ACHN (cell line): ENCODE results near the gene RAB38.
A peak's percentile ranks its signal among the peaks of the same experiment; 100 is the strongest.

ENCODE experiments used
- DNase-seq: peaks from one replicate; pipeline ENCODE4 v3.0.0-alpha.2; 2015
- in situ Hi-C: cut with HindIII; loops from 2 replicates; pipeline ENCODE4 v1.10.0; 2017; ENCODE audit warnings: low sequenced_read_pairs, low pct_ligation_motif_present, low pct_unique_long_range_greater_than_20kb

The RAB38 gene

GRCh38 chr11:88175569-88176075, 379 bp upstream of the RAB38 start:
- in situ Hi-C loops: no loop called here

GRCh38 chr11:88173956-88174355, 1.3 kb downstream of the RAB38 start:
- in situ Hi-C loops: no loop called here
- DNase-seq: no peak

More at GRCh38 chr11:88175569-88176075, 379 bp upstream of the RAB38 start:
- peak; percentile 39 for DNase-seq

- in situ Hi-C loops: no loop called here
- no peak for DNase-seq
These were observed 3.3 kb downstream of the RAB38 start for GRCh38 chr11:88171982-88172381.

GRCh38 chr11:88170673-88171072, 4.6 kb downstream of the RAB38 start:
- DNase-seq: no peak
- in situ Hi-C loops: no loop called here

DNA sequence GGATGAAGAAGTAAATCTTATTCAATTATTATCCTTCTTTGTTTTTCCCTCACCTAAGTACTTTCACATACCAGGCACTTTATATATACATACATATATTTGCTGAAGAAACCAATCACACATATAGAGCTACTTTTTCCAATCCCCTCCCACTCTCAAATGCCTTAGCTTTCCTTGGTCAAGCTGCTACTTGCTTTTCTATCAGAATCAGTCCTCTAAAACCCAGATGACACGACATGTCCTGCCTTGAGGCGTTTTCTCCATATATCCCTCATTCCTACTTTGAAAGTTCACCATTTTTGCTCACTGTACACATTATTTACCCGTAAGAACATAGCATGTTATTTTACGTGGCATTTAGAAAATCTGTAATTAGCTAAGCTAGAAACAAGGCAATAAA, 5.4 kb downstream of the RAB38 start:
- in situ Hi-C loops: no loop called here
- no peak for DNase-seq

DNA sequence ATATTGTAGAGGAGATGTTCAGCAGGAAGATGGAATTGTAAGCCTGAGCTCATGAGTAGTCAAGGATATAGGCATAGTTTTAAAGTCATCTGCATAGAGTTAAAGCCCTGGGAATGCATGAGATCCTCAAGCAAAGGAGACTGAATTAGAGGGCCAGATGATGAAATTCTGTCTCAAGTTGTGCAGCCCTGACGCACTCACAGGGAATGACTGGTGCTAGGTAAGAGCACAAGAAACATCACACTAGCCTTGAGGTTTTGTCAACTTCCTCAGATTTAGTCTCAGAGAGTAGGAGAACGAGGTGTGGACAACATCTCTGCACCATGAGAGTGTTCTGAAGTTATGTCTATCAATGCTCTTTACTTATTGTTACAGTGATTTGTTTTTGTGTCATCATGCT, 5.8 kb downstream of the RAB38 start:
- DNase-seq: no peak
- in situ Hi-C loops: no loop called here

DNA sequence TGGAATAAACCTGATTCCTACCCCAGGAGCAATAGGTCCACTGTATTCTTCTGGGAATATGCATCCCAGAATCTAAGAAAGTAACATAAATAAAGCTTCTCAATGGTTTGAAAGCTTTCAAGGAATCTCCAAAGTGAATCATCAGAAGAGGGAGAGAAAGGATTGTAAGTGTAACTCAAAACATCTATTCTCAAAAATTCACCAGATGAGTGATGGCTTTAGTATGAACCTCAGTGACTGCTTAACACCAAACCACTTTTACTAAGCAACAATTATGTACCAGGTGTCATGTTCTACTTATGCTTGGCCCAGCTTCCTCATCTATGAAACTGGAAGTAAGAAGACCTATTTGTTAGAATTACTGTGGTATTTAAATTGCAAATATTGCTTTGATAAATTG, 7.4 kb downstream of the RAB38 start:
- in situ Hi-C loops: no loop called here
- DNase-seq: no peak

DNA sequence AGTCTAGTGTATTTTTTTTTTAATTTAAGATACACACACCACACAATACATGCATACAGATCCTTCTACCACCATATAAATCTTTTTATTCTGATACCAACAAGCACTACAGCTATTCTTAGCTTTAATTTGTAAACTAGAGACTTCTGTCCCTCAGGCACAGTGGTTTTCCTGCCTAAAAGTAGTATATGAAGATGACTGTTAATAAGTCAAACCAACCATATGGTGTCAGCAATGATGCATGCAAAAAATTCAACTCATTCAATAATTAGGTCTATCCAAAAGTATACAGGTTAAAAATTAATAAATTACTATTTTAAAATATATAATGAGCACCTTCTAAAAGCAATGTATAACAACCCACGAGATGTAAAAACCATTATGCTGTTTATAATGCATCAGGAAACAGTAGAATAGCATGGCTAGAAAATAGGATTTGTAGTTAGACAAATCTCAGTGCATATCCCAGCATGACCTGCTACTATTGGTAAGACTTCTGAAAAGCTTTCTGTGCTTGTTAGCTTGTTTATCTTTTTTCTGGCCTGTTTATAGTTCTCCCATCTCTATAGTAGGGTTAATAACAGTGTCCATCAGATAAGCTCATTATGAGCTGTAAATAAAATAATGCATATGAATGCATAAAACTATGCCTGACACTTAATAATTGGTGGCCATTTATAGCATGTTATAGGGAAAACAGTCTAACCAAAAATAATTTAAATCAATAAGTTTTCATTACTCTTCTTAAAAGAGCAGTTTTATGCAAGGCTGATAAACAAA, 10.2 kb downstream of the RAB38 start:
- in situ Hi-C loops: no loop called here
- no peak for DNase-seq

DNA sequence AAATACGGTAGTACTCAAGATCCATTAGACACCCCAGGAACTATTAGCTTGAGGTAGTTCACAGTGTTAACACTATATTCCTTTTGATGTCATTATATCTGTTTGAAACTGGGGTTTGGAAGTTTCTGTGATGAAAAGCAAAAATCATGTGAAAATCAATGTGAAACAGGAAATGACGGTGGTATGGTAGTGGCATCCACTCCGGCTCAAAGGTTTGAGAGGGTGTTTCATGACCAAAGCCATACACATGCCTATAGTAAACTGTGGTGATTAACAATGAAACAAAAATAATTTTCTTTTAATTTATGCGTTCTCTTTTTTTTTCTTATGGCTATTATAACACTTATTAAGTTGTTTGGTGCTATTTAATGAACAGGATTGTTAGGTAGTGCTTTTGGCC, 10.9 kb downstream of the RAB38 start:
- DNase-seq: no peak

DNA sequence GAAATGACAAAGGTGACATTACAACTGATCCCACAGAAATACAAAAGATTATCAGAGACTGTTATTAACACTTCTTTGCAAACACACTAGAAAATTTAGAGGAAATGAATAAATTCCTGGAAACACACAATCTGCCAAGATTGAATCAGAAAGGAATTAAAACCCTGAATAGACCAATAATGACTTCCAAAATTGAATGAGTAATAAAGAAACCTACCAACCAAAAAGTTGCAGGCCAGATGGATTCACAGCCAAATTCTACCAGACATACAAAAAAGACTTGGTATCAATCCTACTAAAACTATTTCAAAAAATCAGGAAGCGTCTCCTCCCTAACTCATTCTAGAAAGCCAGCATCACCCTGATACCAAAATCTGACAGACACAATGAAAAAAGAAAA, 17.2 kb downstream of the RAB38 start:
- in situ Hi-C loops: no loop called here
- no peak for DNase-seq

More for the DNA sequence above, 10.9 kb downstream of the RAB38 start:
- in situ Hi-C loops: no loop called here

GRCh38 chr11:88157370-88157769, 17.9 kb downstream of the RAB38 start:
- DNase-seq: no peak
- in situ Hi-C loops: no loop called here

DNA sequence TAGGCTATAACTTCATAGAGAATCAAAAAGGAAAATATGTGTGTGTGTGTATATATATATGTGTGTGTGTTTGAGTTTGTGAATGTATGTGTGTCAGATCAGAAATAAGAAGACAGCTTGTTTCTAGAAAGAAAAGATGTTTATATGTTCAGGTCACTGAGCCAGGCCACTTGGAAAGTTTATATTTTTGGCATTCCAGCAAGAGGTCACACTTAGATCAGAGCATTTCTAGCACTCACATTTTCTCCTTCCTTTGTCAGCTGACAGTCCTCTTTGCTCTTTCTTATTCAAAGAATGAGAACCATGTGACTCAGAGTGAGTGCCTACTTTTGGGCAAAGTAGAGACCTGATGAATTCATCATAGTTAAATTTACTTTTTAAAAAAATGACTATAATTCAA, 22.9 kb downstream of the RAB38 start:
- no peak for DNase-seq
- in situ Hi-C loops: no loop called here

GRCh38 chr11:88151709-88152265, 23.5 kb downstream of the RAB38 start:
- in situ Hi-C loops: no loop called here
- DNase-seq: no peak

DNA sequence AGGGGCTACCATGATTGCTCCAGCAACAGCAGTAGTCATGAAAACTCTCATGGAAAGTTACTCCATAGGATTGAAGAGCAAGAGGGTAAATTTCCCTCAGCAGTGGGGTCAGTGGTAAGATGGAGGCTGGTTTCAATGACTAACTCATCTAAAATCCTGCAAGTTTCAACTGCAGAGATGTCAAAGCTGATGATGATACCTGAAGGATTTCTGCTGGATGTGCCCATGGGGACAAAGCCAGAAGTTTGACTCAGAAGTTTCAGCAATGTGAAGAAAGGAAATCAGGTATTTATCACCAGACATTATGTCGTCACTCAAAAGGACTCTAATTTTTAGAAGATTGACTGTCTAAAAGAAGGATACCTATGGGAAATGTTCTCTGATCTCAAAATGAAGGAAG, 29.1 kb downstream of the RAB38 start:
- no peak for DNase-seq
- in situ Hi-C loops: no loop called here

DNA sequence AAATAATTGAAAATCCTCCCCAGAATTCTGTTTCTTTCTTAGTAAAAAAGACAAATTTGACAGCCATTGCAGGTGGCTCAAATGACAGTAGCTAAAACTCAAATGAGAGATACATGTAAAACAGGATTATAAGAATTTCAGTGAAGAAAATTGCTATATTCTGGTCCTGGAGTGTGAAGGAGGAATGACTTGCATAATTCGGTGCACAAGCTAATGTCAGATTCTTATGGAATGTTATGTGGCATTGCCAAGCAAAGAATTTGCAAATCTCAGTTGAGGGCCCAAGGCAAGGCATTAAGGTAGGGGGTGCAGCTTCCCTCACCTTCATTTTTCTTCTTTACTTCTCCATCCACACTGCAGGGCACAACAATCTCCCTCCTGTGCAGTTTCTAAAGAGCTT, 35.4 kb downstream of the RAB38 start:
- in situ Hi-C loops: no loop called here
- DNase-seq: no peak

DNA sequence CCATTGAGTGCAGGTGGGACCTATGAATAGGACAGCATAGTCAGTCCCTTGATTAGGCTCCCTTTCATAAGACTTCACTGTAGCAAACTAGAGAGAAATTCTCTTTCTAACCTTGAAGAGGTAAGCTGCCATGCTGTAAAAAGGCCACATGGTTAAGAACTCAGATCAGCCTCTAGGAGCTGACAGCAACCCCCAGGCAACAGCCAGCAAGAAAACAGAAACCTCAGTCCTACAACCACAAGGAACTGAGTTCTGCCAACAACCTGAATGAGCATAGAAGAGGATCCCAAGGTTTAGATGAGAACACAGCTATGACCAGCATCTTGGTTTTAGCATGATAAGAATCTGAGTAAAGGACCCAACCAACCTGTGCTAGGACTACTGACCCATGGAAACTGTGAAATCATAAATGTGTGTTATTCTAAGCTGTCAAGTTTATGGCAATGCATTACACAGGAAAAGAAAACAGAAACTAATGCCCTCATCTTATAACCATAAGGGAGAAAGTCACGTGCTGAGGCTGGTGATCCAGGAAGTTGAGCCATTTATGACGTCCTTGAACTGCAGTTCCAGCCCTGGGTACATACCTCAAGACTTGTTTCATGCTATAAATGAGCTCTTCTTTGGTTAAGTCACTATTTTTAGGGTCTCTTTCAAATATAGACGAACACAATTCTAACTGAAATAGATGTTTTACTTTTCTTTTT, 43.3 kb downstream of the RAB38 start:
- in situ Hi-C loops: no loop called here
- no peak for DNase-seq

DNA sequence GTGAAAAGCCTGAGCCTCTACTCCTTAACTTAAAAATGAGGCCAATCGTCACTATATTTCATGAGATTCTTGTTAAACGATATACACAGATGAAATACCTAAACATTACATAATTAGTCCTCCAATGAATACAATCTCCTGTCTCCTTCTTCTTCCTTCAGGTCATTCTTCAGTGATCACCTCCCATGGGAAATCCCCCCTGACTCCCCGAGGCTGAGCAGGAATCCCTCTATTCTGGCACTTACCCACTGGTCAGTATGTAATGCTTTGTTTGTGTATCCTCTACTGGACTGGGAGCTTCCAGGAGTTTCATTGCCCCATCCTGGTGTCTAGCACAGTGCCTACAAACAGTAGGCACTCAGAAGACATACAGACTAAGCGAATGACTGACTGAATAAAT, 52.3 kb downstream of the RAB38 start:
- in situ Hi-C loops: no loop called here
- no peak for DNase-seq

GRCh38 chr11:88119561-88119960, 55.7 kb downstream of the RAB38 start:
- in situ Hi-C loops: no loop called here
- DNase-seq: no peak

DNA sequence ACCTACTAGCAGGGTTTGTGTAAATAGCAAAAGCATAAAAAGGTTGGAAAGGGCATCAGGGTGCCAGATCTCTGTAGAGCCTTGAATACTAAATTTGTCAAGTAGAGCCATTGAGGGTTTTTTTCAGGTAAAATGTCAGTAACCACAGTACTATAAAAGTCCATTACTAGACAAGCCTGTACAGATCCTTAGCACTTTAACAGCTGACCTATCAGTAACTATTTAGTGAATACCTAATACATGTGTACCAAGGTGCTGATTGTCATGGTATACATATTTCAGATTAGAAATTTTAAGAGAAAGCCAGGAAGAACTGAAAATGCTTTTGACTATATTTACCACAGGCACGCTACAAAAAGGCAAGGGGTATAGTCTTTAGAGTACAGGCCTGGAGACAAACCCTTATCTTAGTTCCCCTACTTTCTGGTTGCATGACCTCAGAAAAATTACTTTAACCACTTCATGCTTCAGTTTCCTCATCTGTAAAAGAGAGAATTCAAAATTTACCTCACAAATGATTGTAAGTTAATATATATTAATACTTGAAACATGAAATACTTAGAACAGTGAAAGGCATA, 57.9 kb downstream of the RAB38 start:
- DNase-seq: no peak

More for the DNA sequence above, 57.9 kb downstream of the RAB38 start:
- in situ Hi-C loops: no loop called here
